HG03066 (cell line): ENCODE measurements around the gene WFDC2.

ENCODE experiments used
- ATAC-seq: cut with Tn5 transposase; IDR thresholded peaks from one replicate; pipeline ENCODE4 v1.9.1; 2021; ENCODE audit warnings: low read depth; ENCODE audit not compliant: unreplicated experiment

Gene WFDC2

GRCh38 chr20:45489083-45489531 lies 19.6 kb downstream of the WFDC2 start:
- ATAC-seq, result no peak

GRCh38 chr20:45495501-45495941 lies 26.0 kb downstream of the WFDC2 start:
- ATAC-seq, result no peak

GRCh38 chr20:45496166-45496565 lies 26.6 kb downstream of the WFDC2 start:
- no peak for ATAC-seq

GRCh38 chr20:45497971-45498494 lies 28.5 kb downstream of the WFDC2 start:
- ATAC-seq, result no peak

GRCh38 chr20:45500022-45500421 lies 30.5 kb downstream of the WFDC2 start:
- no peak for ATAC-seq

- no peak for ATAC-seq
Measured at GRCh38 chr20:45501600-45501999, 32.0 kb downstream of the WFDC2 start.

- ATAC-seq, result no peak
Measured at GRCh38 chr20:45502561-45502960, 33.0 kb downstream of the WFDC2 start.

GRCh38 chr20:45503403-45503802 lies 33.9 kb downstream of the WFDC2 start:
- ATAC-seq, result no peak

GRCh38 chr20:45506398-45506797 lies 36.8 kb downstream of the WFDC2 start:
- ATAC-seq, result no peak

GRCh38 chr20:45507011-45507820 lies 37.7 kb downstream of the WFDC2 start:
- no peak for ATAC-seq

- ATAC-seq, result no peak
Measured at GRCh38 chr20:45508068-45508886, 38.7 kb downstream of the WFDC2 start.

GRCh38 chr20:45509091-45509490 lies 39.5 kb downstream of the WFDC2 start:
- no peak for ATAC-seq

GRCh38 chr20:45510242-45510862 lies 40.8 kb downstream of the WFDC2 start:
- no peak for ATAC-seq

- ATAC-seq, result no peak
Measured at GRCh38 chr20:45515147-45515913, 45.8 kb downstream of the WFDC2 start, which contains the start of gene SPINT3. TSS of gene SPINT3 (minus strand) at chr20:45515622. CDS start at chr20:45515608, 14 bp downstream.

- no peak for ATAC-seq
Measured at GRCh38 chr20:45518282-45518681, 48.7 kb downstream of the WFDC2 start.

- no peak for ATAC-seq
Measured at GRCh38 chr20:45523821-45524220, 54.3 kb downstream of the WFDC2 start.

- no peak for ATAC-seq
Measured at GRCh38 chr20:45527294-45527693, 57.7 kb downstream of the WFDC2 start.
